ENCODE data around the gene FGFRL1.

The FGFRL1 gene

DNA sequence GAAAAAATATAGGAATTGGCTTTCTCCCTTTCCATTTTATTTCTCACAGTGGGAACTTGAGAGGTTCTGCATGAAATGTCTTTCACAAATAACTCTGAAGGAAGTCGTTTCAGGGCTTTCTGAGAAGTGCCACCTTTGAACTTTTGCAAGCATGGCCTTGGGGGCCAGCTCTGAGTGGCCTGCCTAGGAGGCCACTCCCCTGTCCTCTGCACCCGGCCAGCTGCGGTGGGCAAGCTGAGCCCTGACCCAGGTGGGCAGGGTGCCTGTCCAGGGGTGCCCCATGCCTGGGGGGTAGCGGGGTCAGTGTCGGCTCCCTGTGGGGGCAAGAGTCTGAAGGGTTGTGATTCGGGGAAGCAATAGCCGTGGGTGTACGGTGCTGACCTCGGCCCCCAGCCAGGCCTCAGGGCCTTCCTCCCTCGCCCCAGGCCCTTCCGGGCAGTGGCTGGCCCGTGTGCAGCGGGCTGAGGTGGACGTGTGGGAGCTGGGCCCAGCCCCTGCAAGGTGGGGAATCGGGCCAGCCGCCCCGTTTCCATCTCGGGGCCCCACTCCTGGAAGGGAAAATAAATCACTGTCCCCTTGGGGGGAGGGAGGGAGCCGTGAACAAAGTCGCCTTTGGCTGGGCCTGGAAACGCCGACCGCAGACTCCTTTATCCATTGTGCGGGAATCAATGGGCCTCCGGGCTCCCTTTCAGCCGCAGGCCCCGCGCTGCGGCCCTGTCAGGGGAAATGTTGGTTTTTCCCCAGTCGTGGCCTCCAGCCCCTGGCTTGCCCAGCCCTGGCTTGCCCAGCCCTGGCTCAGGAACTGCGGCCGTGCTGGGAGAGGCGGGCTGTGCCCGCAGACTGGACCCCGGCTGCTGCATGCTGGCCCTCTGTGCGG, 3.1 kb downstream of the FGFRL1 start:
- TF ChIP-seq, protein P1, sequence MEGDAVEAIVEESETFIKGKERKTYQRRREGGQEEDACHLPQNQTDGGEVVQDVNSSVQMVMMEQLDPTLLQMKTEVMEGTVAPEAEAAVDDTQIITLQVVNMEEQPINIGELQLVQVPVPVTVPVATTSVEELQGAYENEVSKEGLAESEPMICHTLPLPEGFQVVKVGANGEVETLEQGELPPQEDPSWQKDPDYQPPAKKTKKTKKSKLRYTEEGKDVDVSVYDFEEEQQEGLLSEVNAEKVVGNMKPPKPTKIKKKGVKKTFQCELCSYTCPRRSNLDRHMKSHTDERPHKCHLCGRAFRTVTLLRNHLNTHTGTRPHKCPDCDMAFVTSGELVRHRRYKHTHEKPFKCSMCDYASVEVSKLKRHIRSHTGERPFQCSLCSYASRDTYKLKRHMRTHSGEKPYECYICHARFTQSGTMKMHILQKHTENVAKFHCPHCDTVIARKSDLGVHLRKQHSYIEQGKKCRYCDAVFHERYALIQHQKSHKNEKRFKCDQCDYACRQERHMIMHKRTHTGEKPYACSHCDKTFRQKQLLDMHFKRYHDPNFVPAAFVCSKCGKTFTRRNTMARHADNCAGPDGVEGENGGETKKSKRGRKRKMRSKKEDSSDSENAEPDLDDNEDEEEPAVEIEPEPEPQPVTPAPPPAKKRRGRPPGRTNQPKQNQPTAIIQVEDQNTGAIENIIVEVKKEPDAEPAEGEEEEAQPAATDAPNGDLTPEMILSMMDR (IDR thresholded peaks at IDR 0.05; ENCODE audit: insufficient read depth, low read depth, low read length, missing control alignments) = no peak
- H3K4me3 ChIP-seq (ENCODE audit: low read length) = no peak overlapping the region
- DNase-seq (ENCODE audit: low read depth) = no peak

DNA sequence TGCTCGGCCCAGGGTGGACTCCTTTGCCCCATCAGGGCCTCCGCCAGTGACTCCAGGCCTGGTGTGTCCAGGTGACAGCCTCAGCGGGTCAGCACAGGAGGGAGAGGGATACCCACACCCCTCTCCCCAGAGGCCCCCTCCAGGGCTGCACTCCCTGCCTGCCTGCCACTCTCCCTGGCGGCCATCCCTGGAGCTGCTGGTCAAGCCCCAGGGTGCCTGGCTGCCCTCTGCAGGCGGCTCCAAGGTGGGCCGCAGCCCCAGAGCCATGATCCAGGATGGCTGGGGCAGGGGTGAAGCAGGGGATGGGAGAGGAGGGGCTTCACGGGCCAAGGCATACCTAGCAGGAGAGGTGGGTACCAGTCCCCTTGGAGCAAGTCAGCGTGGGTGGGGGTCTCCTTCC, 3.8 kb downstream of the FGFRL1 start:
- H3K4me3 ChIP-seq (ENCODE audit: low read length) = no peak overlapping the region
- TF ChIP-seq, protein P1 (IDR thresholded peaks at IDR 0.05; ENCODE audit: insufficient read depth, low read depth, low read length, missing control alignments) = no peak

DNA sequence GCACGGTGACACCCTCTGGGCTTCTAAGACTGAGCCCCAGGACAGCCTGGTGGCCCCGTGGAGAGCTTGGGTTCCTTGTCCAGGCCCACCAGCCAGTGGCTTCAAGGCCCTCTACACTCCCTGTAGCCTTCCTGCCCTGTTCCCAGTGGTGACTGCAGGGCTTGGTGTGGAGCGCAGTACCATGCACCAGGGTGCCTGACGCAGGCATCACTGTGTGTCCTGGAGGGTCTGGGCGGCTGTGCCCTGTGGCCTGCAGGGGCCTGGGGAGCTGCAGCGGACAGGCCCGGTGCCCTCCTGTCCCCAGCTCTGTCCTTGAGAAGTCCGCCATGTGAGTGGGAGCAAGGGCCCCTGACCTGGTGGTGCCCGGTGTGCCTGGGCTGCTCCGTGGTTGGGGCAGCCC, 4.3 kb downstream of the FGFRL1 start:
- DNase-seq (ENCODE audit: low read depth) = no peak
- TF ChIP-seq, protein P1 (IDR thresholded peaks at IDR 0.05; ENCODE audit: insufficient read depth, low read depth, low read length, missing control alignments) = no peak
- no peak overlapping the region for H3K4me3 ChIP-seq (ENCODE audit: low read length)

More for the DNA sequence above, 3.8 kb downstream of the FGFRL1 start:
- no peak for DNase-seq (ENCODE audit: low read depth)

DNA sequence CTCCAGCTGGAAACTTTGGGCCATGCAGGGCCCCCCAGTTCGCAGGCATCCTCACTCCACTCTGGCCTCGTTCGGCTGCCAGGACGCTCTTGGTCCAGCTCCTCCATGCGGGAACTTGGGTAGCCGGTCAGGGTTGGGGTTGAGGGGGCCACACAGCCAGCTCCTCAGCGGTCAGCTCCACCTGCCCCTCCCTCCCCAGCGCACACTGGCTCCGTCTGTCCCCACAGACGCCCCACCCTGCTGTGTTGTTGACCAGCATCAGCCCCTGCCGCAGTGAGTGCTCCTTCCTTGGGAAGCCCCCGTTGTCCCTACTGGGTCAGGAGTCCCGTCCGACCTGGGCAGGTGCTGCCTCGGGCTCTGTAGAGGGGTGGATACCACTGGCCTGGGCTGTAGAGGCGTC, 5.8 kb downstream of the FGFRL1 start:
- TF ChIP-seq, protein P1 (IDR thresholded peaks at IDR 0.05; ENCODE audit: insufficient read depth, low read depth, low read length, missing control alignments) = no peak
- no peak for DNase-seq (ENCODE audit: low read depth)
- H3K4me3 ChIP-seq (ENCODE audit: low read length) = no peak overlapping the region

DNA sequence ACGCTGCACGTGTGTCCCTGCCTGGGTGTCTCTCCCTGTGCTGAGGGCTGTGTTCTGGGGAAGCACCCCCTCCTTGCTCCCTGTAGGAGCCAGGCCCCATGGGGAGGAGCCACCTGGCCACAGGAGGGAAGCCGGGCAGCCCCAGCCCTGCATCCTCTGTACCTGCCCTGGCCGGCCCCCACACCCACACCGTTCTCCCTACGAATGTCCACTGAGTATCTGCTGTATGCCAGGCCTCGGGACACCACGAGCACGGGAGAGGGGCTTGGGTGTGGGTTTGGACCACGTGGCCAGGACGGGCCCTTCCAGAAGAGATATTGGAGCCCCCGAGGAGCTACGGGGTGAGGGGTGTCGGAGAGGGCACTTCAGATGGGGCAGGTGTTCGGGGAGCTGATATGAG, 6.3 kb downstream of the FGFRL1 start:
- TF ChIP-seq, protein P1 (IDR thresholded peaks at IDR 0.05; ENCODE audit: insufficient read depth, low read depth, low read length, missing control alignments) = no peak
- H3K4me3 ChIP-seq (ENCODE audit: low read length) = no peak overlapping the region
- no peak for DNase-seq (ENCODE audit: low read depth)

DNA sequence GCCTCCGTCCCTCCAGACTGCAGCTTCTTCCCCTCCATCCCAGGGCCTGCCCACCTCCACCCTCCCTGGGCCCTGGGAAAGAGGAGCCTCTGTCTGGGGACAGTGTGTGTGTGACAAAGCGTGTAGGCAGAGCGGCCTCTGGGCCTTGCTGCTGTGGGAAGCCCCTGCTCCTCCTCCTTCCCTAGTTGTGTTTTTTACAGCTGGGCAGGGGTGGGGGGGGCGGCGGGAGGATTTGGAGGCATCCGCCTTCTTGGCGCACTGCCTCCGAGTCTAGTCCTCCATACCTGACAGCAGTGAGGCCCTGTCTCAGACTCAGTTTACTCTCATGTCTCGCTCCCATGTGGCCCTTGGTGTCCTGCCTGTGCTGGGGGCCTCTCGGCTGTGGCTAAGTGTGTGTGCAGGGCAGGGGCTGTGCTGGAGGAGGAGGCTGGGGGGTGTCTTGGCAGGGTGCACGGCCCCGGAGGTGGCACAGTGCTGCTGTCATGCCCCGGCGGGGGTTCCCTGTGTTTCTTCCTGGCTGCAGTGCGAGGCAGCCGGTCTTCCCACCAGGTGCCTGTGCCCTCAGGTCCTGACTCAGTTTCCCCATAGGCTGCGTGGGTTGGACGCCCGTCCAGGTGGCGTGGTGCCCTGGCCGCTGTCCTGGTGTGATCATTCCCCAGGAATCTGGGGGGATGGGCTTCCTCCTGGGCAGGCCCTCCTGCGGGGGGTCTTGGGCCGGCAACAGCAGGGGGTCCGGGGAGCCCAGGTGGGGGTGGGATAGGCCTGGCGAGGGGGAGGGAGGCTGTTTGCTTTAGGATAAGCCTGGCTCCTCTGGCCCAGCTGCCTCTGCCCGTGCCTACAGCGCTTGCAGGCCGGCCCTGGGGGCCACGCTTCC, 7.0 kb downstream of the FGFRL1 start:
- TF ChIP-seq, protein P1 (IDR thresholded peaks at IDR 0.05; ENCODE audit: insufficient read depth, low read depth, low read length, missing control alignments) = no peak
- no peak overlapping the region for H3K4me3 ChIP-seq (ENCODE audit: low read length)
- DNase-seq (ENCODE audit: low read depth) = no peak

All from epithelial cell of esophagus (primary cell).